Measurements from ENCODE around the gene EXOC3L1. TPM values are rescaled to one million over a fixed set of nuclear protein-coding genes. Genes with fewer than 3 reads are reported as not detected.

EXOC3L1 gene
- total RNA-seq, 1 donor from 2014 or later, result 3.9 TPM

- intact Hi-C loops (cut with micrococcal nuclease), result no loop called here
- DNase-seq, result no peak
- peaks cover 50% of the 10 kb centered on the region for H3K4me1 ChIP-seq
- no peak overlapping the region for H3K27ac ChIP-seq (replicated peaks)
- H3K36me3 ChIP-seq, result peaks cover 16% of the 10 kb centered on the region
- H3K9me3 ChIP-seq (replicated peaks), result no peaks in the 10 kb centered on the region
- no peak for TF ChIP-seq CTCF (IDR thresholded peaks at IDR 0.05; ENCODE audit: borderline replicate concordance)
- H3K4me3 ChIP-seq, result no peak overlapping the region
- H3K27me3 ChIP-seq (ENCODE audit: low read depth), result no peaks in the 10 kb centered on the region
Observed at GRCh38 chr16:67176662-67177061, 13.3 kb downstream of the EXOC3L1 start.

GRCh38 chr16:67174706-67175231, 15.2 kb downstream of the EXOC3L1 start:
- no peak for DNase-seq
- Histone ChIP-seq H3K9me3 (replicated peaks) (no peaks in the 10 kb centered on the region), H3K27me3 (ENCODE audit: low read depth) (no peaks in the 10 kb centered on the region), H3K36me3 (peaks cover 16% of the 10 kb centered on the region), H3K4me1 (peaks cover 65% of the 10 kb centered on the region), H3K4me3 (peak overlapping the region; percentile 68), H3K27ac (replicated peaks) (peak overlapping the region; percentile 96)
- no peak for TF ChIP-seq CTCF (IDR thresholded peaks at IDR 0.05; ENCODE audit: borderline replicate concordance)
- intact Hi-C loops (cut with micrococcal nuclease), result no loop called here

GRCh38 chr16:67173808-67174705, 15.9 kb downstream of the EXOC3L1 start:
- peak overlapping the region; percentile 96 for H3K27ac ChIP-seq (replicated peaks)
- peaks cover 71% of the 10 kb centered on the region for H3K4me1 ChIP-seq
- H3K9me3 ChIP-seq (replicated peaks), result no peaks in the 10 kb centered on the region
- peak; percentile 88 for DNase-seq
- no peaks in the 10 kb centered on the region for H3K27me3 ChIP-seq (ENCODE audit: low read depth)
- intact Hi-C loops (cut with micrococcal nuclease), result no loop called here
- H3K4me3 ChIP-seq, result peak overlapping the region; percentile 68
- peaks cover 16% of the 10 kb centered on the region for H3K36me3 ChIP-seq
- TF ChIP-seq CTCF (IDR thresholded peaks at IDR 0.05; ENCODE audit: borderline replicate concordance), result peak; percentile 38

GRCh38 chr16:67173323-67173722, 16.6 kb downstream of the EXOC3L1 start:
- no peak for TF ChIP-seq CTCF (IDR thresholded peaks at IDR 0.05; ENCODE audit: borderline replicate concordance)
- intact Hi-C loops (cut with micrococcal nuclease), result no loop called here

GRCh38 chr16:67170949-67171649, 18.8 kb downstream of the EXOC3L1 start:
- Histone ChIP-seq H3K9me3 (replicated peaks) (no peaks in the 10 kb centered on the region), H3K4me1 (peaks cover 59% of the 10 kb centered on the region), H3K27ac (replicated peaks) (peak overlapping the region; percentile 96), H3K4me3 (peak overlapping the region; percentile 70), H3K27me3 (ENCODE audit: low read depth) (peaks cover 4% of the 10 kb centered on the region), H3K36me3 (peaks cover 11% of the 10 kb centered on the region)
- intact Hi-C loops (cut with micrococcal nuclease), result no loop called here
- no peak for TF ChIP-seq CTCF (IDR thresholded peaks at IDR 0.05; ENCODE audit: borderline replicate concordance)
- DNase-seq, result no peak

More at GRCh38 chr16:67173323-67173722, 16.6 kb downstream of the EXOC3L1 start:
- H3K27ac ChIP-seq (replicated peaks), result peak overlapping the region; percentile 96
- no peaks in the 10 kb centered on the region for H3K27me3 ChIP-seq (ENCODE audit: low read depth)
- H3K36me3 ChIP-seq, result peaks cover 16% of the 10 kb centered on the region
- peaks cover 69% of the 10 kb centered on the region for H3K4me1 ChIP-seq
- H3K4me3 ChIP-seq, result peak overlapping the region; percentile 68
- DNase-seq, result no peak
- no peaks in the 10 kb centered on the region for H3K9me3 ChIP-seq (replicated peaks)

Data from left ventricle myocardium inferior (tissue), 1 donor.